ENCODE measurements around the gene MSI2.

The MSI2 gene

DNA sequence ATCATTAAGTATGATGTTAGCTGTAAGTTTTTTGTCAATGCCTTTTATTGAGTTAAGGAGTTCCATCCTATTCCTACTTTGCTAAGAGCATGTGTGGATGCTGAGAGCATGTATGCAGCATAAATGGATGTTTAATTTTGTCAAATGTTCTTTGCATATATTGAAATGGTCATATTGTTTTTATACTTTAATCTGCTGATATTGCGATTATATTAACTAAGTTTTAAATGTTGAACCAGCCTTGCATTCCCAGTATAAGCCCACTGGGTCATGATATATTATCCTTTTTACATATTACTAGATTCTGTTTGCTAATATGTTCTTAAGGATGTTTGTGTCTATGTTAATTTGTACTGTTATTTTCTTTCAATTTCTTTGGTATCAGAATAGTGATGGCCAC, 435.6 kb downstream of the MSI2 start:
- Histone ChIP-seq H3K79me2 (ENCODE audit: insufficient read depth, low read length) (no peaks in the 10 kb centered on the region), H3K4me2 (ENCODE audit: low read length) (no peak overlapping the region), H3K27me3 (ENCODE audit: insufficient read depth, low read length) (no peaks in the 10 kb centered on the region), H3F3A (ENCODE audit: insufficient read depth, low read length) (no peaks in the 10 kb centered on the region), H4K20me1 (ENCODE audit: insufficient read depth, low read length) (no peaks in the 10 kb centered on the region), H3K4me3 (ENCODE audit: low read depth, low read length, poor library complexity, severe bottlenecking) (no peak overlapping the region), H2AFZ (ENCODE audit: low read length) (no peak overlapping the region), H3K9me2 (ENCODE audit: low read depth, low read length) (no peaks in the 10 kb centered on the region), H3K36me3 (ENCODE audit: insufficient read depth, low read length) (no peaks in the 10 kb centered on the region; the same call in 1 of the 2 replicates), H3K4me1 (ENCODE audit: insufficient read depth, low read length, severe bottlenecking) (no peaks in the 10 kb centered on the region), H3K9ac (ENCODE audit: low read length) (no peak overlapping the region), H3K27ac (ENCODE audit: low read depth, low read length, poor library complexity, severe bottlenecking) (no peak overlapping the region), H3K9me3 (ENCODE audit: low read length) (peaks cover 11% of the 10 kb centered on the region; the same call in 1 of the 2 replicates)
- TF ChIP-seq, protein P1, sequence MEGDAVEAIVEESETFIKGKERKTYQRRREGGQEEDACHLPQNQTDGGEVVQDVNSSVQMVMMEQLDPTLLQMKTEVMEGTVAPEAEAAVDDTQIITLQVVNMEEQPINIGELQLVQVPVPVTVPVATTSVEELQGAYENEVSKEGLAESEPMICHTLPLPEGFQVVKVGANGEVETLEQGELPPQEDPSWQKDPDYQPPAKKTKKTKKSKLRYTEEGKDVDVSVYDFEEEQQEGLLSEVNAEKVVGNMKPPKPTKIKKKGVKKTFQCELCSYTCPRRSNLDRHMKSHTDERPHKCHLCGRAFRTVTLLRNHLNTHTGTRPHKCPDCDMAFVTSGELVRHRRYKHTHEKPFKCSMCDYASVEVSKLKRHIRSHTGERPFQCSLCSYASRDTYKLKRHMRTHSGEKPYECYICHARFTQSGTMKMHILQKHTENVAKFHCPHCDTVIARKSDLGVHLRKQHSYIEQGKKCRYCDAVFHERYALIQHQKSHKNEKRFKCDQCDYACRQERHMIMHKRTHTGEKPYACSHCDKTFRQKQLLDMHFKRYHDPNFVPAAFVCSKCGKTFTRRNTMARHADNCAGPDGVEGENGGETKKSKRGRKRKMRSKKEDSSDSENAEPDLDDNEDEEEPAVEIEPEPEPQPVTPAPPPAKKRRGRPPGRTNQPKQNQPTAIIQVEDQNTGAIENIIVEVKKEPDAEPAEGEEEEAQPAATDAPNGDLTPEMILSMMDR (IDR thresholded peaks at IDR 0.05; ENCODE audit: low read length): no peak
- no peak for TF ChIP-seq EZH2 (IDR thresholded peaks at IDR 0.05; ENCODE audit: borderline replicate concordance, low read length)

DNA sequence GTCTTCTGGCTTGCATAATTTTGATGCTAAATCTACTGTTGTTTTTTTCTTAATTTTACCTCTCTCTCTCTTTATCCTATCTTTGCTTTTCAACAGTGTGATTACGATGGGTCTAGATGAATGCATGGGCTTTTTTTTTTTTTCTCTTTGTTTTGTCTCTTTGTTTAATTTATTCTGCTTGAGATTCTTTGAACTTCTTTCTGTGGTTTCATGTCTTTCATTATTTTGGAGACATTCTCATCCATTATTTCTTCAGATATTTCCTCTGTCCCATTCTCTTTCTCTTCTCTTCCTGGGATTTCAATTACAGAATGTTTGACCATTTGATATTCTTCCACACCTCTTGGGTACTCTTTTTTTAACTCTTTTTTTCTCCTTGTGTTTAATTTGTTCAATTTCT, 436.4 kb downstream of the MSI2 start:
- TF ChIP-seq, protein P1 (IDR thresholded peaks at IDR 0.05; ENCODE audit: low read length): no peak
- no peak for TF ChIP-seq EZH2 (IDR thresholded peaks at IDR 0.05; ENCODE audit: borderline replicate concordance, low read length)
- Histone ChIP-seq H3K79me2 (ENCODE audit: insufficient read depth, low read length) (no peaks in the 10 kb centered on the region), H3F3A (ENCODE audit: insufficient read depth, low read length) (no peaks in the 10 kb centered on the region), H4K20me1 (ENCODE audit: insufficient read depth, low read length) (no peaks in the 10 kb centered on the region), H3K4me1 (ENCODE audit: insufficient read depth, low read length, severe bottlenecking) (no peaks in the 10 kb centered on the region), H3K36me3 (ENCODE audit: insufficient read depth, low read length) (no peaks in the 10 kb centered on the region; the same call in 1 of the 2 replicates), H3K4me2 (ENCODE audit: low read length) (no peak overlapping the region), H3K4me3 (ENCODE audit: low read depth, low read length, poor library complexity, severe bottlenecking) (no peak overlapping the region), H2AFZ (ENCODE audit: low read length) (no peak overlapping the region), H3K27ac (ENCODE audit: low read depth, low read length, poor library complexity, severe bottlenecking) (no peak overlapping the region), H3K27me3 (ENCODE audit: insufficient read depth, low read length) (no peaks in the 10 kb centered on the region), H3K9ac (ENCODE audit: low read length) (no peak overlapping the region), H3K9me3 (ENCODE audit: low read length) (peaks cover 11% of the 10 kb centered on the region; the same call in 1 of the 2 replicates), H3K9me2 (ENCODE audit: low read depth, low read length) (no peaks in the 10 kb centered on the region)

DNA sequence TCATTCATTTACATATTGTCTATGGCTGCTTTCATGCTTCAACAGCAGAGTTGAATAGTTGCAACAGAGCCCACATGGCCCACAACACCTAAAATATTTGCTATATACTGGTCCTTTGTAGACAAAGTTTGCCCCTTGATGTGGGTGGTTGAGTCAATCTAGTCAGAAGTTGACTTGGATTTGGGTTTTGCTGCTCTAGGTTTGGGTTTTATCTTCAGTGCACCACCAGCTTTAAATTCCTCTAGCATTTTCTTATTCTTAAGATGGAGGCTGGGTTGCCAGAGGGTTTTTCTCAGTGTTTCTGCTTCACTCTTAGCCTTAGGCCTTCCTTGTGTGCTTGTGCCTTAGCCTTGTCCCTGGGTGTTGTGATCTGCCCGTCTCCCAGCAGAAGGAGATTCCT, 437.7 kb downstream of the MSI2 start:
- Histone ChIP-seq H4K20me1 (ENCODE audit: insufficient read depth, low read length) (no peaks in the 10 kb centered on the region), H3K27me3 (ENCODE audit: insufficient read depth, low read length) (no peaks in the 10 kb centered on the region), H3K27ac (ENCODE audit: low read depth, low read length, poor library complexity, severe bottlenecking) (no peak overlapping the region), H3K36me3 (ENCODE audit: insufficient read depth, low read length) (no peaks in the 10 kb centered on the region; the same call in 1 of the 2 replicates), H3K4me3 (ENCODE audit: low read depth, low read length, poor library complexity, severe bottlenecking) (no peak overlapping the region), H3K79me2 (ENCODE audit: insufficient read depth, low read length) (no peaks in the 10 kb centered on the region), H3F3A (ENCODE audit: insufficient read depth, low read length) (no peaks in the 10 kb centered on the region), H3K4me1 (ENCODE audit: insufficient read depth, low read length, severe bottlenecking) (no peaks in the 10 kb centered on the region), H3K9me3 (ENCODE audit: low read length) (peaks cover 8% of the 10 kb centered on the region; the same call in 1 of the 2 replicates), H3K9ac (ENCODE audit: low read length) (no peak overlapping the region), H3K4me2 (ENCODE audit: low read length) (no peak overlapping the region), H3K9me2 (ENCODE audit: low read depth, low read length) (no peaks in the 10 kb centered on the region), H2AFZ (ENCODE audit: low read length) (no peak overlapping the region)
- no peak for TF ChIP-seq EZH2 (IDR thresholded peaks at IDR 0.05; ENCODE audit: borderline replicate concordance, low read length)
- TF ChIP-seq, protein P1 (IDR thresholded peaks at IDR 0.05; ENCODE audit: low read length): no peak
